Inferior parietal cortex (tissue), 1 donor: ENCODE data around the gene P2RY12.
A peak's percentile ranks its signal among the peaks of the same experiment; 100 is the strongest.

ENCODE experiments used
- DNase-seq: peaks from one replicate; pipeline ENCODE4 v3.0.0-alpha.2; 2016; ENCODE audit errors: extremely low spot score

Gene P2RY12

DNA sequence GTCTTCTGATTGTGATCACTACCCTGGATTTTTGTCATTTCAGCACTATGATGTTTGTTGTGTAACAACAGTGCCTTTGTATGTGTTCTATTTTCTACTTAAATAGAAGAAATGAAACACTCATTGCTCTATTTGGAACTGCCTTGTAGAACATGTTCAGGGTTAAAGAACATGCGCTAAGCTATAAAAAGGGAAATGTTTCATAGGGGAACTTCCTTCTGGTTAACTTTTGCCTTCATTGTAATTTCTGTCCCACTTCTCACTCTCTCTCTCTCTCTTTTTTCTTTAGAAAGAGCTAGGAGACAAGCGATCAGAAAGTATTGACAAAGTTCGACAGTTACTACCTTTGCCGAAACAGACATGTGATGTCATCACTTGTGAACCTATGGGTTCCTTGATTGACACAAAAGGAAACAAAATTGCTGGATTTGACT lies at the start of gene P2RY12:
Gene P2RY12, minus strand, starts transcription at position 13 of the 434 bp plus-strand sequence. CDS start 45,908 bp downstream, outside the sequence.
- peak; percentile 44 for DNase-seq

DNA sequence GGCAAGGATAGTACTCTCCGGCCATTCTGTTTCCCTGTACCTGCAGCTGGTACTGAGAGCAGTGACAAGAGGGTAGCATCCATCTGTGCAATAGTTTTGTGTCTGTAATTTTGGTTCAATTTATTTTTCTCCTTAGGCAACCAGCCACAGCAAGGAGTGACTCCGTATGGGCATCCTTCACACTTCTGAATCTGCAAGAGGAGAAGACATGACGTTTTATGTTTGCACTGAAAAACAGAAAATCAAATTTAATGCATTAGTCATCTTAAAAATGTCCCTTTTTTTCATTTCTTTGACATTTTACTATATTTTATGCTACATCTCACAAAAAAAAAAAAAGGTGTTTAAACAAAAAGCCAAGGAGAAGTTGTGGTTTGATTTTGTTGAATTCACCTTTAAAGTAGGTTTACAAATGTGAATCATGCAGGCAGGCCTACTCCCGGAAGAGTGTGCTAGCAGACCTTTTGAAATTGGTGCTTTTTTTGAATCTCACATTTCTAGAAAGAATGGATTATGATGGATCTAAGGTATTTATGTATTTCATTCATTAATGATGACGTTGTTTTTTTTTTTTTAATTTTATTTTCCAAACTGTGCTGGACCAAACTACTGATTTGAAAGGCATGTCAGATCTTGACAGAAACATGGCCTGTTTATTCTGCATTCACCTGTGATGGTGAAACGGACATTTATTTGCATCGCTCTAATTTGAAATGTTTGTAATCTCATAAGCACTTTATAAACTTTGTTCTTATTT lies 48.2 kb upstream of the P2RY12 start:
- no peak for DNase-seq

DNA sequence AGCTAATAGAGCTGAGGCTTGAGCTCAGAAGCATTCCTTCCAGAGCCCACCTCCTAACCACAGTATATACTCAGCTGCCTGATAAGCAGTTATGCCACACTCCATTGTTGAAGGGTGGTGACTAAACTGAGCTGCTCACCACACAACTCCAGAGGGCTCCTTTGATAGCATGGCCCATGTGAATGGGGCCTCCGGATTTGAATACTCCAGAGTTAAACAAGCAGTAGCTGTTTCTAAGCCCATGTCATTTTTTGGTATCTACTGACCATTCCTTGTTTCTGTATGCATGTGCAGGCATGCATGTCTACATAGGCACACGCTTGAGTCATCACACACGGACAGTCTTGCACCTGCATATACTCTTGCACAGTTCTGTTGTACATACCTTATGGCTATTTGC lies 47.4 kb upstream of the P2RY12 start:
- DNase-seq = no peak

DNA sequence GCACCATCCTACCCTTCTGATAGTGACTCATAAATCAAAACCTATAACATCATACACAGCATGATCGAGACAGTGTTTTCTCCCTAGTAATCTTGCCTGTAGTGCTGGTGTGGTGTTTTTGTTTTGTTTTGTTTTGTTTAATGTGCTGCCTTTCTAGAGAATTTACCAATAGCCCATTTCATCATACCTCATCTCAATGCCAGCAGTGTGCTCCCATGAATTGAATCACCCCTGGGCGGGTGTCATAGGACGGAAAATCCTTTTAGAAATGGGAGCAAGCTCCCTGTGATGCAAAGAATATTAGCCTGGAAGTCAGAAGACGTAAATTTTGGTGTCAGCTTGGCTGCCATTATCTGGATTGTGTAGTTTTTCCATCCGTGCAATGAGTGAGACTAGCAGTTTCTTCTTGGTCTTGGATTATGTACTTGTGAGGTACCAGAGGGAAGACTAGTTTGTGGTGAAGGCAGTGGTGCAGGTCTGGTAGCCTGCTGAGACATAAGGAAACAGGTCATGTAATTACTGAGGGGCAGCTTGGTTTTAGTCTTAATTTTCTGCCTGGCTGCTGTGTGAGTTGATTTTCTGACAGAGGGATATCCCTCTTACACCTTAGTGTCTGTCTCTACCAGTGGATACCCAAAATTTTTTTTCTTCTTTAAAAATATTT lies 46.4 kb upstream of the P2RY12 start:
- no peak for DNase-seq

DNA sequence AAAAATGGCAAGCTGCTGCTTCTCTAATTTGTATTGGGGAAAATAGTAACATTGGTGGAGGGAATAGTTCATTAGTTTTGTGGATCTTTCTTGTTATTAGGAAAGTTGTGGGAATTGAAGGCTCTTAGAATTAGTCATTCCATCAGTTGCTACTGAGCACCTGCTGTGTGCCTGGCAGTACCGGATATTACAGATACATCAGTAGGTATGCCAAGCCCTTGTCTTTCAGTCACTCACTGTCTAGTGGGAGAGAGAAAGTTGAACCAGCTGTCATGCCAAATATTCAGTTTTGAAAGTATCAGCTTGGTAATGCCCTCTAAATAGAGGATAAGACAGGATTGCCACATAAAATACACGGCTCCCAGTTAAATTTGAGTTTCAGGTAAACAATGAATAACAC lies 43.8 kb upstream of the P2RY12 start:
- no peak for DNase-seq

DNA sequence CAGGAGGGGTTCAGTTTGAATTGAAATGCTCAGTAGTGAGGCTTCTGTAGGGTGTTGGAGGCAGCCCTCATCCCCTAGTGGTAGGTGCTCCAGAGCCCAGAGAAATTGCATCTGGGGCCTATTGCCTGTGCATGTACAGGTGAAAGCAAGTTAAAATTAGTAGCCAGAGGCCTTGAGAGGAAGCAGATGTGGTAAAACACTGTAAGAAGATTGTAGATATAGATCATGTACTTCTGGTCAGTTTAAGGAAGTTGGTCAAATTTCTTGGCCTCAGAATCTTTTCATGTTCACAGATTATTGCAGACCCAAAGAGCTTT lies 41.7 kb upstream of the P2RY12 start:
- no peak for DNase-seq

DNA sequence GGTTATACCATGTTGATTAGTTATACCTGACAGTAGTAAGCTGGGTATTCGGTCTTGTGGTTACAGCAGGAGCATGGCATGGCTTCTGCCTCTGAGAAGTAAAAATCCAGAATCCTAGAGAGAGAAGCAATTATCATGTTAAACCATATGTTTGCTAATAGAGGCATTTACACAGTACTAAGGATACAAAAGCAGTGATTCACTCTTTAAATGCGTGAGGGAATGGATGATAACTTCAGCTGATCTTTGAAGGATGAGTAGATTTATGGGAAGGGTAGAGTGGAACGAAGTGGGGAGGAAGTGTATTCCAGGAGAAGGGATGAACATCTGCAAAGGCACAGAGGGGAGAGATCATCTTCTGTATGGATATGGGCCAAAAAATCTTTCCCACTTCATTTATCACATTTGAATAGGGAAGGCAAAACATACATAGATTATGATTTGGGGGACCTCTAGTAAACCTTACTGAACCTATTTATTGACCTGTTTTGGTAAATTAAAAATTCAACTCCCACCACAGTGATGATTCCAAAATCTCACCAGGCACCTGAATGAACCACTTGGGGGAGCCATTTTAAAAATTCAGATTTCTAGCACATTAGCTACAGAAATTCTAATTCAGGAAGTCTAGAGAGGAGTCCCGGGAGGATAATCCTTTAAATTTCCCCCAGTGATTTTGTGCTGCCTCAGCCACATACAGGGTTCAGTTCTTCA lies 41.2 kb upstream of the P2RY12 start:
- no peak for DNase-seq

DNA sequence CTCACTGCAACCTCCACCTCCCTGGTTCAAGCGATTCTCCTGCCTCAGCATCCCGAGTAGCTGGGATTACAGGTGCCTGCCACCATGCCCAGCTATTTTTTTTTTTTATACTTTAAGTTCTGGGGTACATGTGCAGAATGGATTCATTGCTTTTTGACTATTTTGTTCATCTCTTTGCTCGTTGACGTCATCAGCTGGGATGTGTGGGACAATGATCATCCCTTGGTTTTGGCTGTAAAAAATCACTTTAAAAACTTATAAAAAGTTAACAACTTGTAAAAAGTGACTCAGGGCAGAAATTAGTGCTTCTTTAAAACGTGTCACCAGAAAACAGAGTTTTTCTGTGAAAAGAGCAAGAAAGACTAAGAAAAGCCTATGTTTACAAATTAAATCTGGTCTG lies 38.5 kb upstream of the P2RY12 start:
- DNase-seq = no peak

DNA sequence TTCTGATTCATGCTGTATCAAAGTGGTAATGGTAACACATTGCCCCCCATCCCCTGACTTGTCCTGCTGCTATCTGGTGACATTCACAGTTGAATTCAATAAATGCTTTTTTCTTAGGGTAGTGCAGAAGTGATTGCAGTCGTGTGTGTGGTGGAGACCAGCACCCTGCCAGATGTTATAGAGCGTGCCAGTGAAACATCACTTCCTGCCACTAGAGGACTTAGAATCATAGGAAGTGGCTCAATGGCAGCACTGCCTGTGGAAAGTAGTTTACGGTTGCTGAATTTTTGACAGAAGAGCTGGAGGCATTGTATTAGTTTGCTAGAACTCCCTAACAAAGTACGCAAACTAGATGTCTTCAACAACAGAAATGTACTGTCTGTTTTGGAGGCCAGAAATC lies 37.4 kb upstream of the P2RY12 start:
- DNase-seq = no peak

DNA sequence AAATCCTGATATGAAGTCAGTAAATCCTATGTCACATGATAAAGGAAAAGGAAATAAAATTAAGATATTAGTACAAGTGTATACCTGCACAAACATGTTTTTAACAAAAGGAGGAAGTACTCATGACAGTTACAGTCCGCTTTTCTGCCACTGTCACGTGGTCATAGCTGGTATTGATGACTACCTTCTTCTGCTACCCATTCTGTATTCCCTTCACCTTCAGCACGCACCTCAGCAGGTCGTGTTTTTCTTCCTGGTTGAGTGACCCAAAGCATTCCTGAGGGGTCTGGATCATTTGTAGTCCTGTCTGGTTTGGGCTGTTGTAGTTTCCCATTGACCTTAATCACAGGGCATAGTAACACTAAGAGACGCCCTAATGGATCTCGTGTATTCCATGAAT lies 35.3 kb upstream of the P2RY12 start:
- DNase-seq = no peak

DNA sequence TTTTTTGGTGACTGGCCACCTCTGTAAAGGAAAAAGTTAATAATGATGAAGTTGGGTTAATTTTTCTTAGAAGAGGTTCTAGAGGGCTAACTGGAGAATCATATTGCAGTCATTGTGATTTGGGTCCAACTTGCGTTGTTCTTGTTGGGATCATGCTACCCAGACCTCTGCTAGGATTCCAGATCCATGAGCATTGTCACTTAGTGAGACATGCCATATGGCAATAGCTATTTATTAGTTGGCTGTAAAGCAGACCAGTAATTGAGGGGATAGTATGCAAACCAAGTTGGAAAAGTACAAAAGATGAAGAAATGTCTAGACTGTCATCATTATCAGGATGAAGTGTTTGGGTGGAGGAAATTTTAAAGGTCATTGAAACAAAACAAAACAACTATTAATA lies 30.7 kb upstream of the P2RY12 start:
- no peak for DNase-seq

DNA sequence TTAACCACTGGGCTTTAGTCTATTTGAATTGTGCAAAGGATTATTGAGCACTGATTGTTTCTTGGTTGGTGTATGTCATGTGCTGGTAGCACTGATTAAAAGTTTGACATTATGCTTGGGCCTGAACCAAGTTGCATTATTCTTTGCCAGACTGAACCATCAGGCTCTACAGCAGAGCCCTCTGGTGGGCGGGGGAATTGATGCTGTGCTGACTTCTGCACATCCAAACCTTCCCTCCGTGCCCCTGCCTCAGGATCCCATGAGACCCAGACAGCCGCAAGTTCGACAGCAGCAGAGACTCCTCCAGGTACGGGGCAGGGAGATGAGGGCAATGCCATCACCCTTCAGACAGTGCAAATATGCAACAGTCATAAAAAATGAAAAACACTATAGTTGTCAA lies 28.4 kb upstream of the P2RY12 start:
- no peak for DNase-seq

DNA sequence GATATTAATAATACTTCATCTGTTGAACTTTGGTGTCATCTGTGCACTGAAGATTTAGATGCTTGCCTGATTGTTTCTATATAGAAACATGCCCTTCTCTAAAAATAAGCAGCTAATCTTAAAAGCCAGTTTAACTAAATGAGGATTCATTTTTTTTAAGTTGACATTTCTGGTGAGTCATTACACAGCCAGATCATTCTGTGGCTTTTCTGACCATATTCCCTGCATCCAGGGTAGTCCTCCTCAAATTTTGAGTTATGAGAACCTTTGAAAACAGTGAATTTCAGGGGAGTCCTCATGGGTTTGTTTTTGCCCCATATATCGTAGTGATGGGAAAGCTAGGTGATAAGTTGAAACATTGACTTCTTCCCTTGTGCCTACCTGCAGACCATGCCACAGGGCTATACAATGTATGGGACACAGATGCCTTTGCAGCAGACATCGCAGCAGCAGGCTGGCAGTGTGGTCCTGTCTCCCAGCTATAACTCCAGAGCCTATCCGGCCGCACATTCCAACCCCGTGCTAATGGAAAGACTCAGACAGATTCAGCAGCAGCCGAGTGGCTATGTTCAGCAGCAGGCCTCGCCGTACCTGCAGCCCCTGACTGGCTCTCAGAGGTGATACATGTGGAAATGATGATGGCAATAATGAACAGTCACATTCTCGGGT lies 26.5 kb upstream of the P2RY12 start:
- no peak for DNase-seq

DNA sequence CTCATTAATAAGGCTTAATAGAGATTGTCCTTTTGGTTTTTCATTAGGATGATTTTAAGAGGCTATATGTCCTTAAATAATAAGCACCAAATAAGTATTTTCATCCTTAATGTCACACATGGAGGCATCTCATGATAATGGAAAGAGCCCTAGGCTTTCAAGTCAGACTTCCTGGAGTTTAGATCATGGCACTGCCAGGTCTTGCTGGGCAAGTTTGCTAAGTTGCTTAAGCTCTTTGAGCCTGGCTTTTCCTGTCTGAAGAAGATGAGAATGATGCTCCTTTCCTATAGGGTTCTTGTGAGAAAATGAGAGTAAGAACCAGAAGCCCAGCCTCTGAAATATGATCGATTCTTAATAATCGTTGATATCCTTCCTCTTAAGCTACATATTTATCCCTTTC lies 23.4 kb upstream of the P2RY12 start:
- DNase-seq = no peak

DNA sequence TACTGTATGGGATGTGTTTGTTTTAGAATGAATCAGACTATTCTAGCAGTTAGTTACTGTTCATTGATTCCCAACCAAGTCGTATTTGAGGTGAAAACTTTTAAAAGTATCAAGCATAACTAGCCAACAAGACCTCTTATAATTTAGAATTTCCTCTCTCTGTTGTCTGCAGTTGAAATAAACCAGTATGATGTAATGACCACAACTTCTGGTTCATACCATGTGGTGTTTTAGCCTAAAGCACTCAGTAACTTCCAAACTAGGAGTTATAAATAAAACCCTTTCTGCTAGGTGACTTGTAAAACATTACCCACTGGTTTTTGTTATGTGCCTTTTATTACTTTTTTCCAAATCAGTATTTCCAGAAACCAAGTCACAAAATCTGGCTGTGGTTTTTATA lies 19.8 kb upstream of the P2RY12 start:
- no peak for DNase-seq

DNA sequence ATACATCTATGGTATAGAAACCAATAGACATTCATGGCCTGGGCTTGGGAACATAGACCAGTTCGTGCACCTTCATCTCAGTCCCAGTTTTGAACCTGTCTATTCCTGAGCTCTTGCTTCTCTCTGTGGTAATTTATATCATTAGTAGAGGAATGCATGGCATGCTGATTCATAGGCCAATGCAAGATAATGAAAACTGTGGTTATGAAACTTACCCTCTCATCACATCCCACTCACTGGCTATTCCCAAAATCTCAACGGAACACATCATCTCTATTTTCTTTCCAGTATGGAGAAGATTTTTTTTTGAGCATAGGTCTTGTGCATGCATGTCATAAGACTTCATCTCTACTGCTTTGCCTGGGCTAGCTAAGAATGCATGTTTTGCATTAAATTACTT lies 18.7 kb upstream of the P2RY12 start:
- DNase-seq = no peak

DNA sequence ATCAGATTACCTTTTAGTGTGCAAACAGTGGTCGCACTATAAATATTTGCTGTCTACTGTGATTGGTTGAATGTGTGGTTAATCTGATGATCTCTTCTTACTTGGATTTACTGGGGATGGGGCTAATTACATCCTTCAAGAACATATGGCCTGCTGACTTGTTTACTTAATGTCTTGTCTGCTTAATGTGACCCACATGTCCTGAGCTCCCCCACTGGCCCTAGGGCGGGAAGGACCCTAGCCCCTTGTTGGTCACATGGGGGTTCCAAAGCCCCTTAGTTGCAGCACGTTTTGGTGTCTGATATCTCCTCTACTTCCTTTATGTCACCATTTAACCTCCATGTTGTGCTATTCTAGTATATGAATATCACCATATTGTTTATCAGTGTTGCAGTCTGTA lies 17.8 kb upstream of the P2RY12 start:
- DNase-seq = no peak

DNA sequence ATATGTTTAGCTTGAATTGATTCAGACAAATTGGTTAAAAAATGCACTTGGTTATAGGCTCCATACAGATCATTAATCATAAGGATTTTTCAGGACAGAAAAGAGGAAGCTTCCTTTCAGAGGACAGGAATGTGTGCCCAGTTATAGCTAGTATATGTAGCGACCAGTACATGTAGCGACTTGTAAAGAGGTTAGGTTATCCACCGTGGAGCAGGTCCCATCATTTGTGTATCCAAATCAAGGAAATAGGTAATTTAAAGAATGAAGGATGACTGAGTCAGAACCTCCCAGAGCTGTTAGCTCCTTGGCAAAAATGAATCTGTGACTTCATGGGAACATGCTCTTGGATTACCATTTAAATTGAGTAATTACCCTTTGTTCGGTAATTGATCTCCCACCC lies 15.8 kb upstream of the P2RY12 start:
- DNase-seq = no peak

DNA sequence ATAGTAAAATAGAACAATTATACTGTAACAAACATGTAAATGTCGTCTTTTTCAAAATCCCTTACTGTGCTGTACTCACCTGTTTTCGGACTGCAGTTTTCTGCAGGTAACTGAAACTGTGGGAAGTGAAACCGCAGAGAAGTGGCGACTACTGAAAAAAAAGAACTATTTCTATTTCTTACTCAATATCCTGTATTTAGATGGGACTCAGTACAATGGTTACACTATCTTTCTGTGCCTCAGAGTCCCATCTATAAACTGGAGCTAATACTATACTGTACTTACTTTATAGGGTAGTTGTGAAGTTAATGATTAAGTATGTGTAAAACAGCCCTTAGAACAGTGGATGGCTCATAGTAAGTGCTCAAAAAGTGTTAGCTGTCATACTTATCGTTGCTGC lies 14.3 kb upstream of the P2RY12 start:
- no peak for DNase-seq

DNA sequence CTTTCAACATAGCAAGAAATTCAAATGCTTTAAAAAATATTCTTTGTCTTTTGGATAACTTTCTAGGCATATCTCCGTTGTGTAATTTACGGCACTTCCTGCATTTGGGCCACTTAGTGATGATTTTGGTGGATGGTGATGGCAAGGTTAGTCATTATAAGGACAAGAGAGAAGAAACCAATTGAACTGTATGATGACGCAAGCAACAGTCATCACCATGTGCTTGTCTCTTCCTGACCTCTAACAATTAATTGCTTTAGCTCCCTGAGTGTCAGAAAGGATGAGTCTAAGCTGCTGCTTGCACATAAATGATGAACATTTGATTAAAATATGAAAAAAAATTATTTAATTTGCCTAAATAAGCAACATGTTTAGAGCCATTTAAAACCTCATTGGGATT lies 11.3 kb upstream of the P2RY12 start:
- no peak for DNase-seq

DNA sequence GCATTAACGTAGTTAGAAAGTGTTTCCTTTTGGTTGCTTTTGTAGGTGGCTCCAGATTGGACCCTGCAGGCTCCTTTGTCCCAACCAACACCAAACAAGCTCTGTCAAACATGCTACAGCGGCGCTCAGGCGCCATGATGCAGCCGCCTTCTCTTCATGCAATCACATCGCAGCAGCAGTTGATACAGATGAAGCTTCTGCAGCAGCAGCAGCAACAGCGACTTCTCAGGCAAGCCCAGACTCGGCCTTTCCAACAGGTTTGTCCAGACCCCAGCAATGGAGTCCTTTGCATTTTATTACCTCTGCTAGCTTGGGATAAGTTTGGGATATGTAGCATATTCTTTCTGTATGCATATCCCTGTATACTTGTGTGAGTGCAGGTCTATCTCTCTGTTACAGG lies 10.1 kb upstream of the P2RY12 start:
- DNase-seq = no peak

DNA sequence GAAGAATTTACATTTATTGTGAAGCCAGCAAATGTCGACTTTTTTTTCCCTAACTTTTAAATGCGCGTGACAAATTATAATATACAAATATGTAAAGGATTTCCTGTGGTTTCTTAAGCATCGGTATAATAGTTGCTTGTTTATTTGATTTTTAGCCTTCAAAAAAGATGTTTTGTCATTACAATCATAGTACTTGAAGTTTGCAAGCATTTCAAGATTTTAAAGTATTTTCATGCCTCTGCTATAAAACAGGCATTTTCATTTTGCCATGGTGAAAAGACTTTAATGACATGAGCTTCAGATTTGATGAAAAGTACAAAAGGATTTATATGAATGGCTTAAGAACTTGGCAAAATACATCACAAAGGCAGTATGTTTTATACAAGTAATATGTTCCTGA lies 9.4 kb upstream of the P2RY12 start:
- DNase-seq = no peak
